ENCODE results near the gene FANCD2.
"Not testable (repeated sequence)": the region's sequence is repeated elsewhere in the genome, so short reads cannot be mapped to it uniquely, and the experiment has no call there.

Gene FANCD2

DNA sequence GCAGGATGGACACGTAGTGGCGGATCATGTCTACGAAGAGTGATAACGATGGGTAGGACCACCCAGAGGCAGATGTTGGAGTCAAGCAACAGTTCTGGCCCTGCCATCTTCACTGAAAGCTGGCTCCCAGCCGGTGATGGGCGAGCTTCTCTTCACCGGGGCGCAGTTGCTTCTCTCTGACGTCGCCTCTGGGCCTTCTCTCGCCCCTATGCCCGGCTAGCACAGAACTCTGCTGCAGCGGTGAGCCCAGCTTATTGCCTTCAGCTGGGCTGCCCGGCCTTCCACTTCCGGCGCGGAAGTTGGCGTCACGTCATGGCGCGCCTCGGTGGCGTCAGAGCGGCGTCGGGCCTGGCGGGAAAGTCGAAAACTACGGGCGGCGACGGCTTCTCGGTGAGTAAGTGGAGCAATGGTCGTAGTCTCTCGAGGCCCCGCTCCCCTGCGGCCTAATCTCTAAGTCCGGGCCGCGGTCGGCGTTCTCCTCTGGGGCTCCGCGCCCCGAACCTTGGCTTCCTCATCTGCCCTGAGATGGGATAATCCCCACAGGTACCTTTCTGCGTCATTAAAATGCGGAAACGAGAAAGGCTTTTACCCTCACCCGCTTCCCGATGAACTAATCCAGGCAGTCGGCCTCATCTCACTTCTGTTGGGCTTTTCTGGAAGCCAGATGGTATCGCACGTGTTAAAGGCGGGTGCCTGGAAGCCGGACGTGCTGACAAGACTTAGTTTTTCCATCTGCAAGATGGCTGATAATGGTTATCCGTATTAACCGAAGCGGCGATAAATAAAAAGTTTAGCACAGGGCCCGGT lies at the start of gene FANCD2:
TSS of gene FANCD2 (plus strand) at position 354 of the 807 bp plus-strand sequence. CDS start 2,221 bp downstream, outside the sequence.
- DNase-seq = peak; percentile 71

DNA sequence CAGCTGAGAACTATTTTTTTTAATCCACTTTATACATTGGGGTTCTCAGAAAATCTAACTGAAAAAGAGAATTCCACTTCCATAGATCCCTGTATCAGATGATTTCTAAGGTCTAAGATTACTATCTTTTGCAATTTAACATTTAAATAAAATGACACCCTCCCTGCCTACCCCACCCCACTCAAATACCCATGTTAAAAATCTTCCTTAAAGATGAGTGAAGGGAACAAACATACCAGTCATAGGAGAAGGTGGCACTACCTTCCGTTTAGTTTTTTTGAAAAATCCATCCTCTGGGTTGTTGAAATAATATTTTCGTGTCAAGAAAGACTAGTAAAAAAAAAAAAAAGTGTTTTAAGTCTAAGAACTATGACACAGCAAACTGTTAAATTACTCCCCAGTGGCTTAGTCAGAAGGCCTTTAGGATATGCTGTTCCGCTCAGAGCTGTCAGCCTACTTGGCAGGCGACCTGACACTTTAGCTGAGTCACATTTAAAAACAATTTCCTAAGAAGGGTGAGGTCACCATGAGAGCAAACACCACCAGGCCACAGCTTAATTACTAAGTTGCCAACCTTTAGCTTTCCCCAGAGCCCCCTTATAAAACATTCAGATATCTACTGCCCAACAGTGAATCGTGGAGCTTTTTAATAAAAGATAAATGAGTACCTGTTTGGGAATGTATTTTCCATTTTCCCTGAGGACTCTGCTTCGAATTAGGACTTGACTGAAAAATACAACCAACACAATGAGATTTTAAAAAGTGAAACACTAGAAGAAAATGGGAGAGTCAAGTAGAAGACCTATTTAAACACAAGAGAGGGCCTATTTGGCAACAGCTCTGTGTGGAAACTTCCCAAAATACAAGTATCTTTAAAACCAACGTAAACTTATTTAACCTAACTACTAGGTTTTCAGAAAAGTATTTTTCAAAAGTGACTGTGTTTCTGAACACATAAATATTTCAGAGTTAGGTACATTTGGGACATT lies 49.2 kb upstream of the FANCD2 start:
- DNase-seq = no peak

- no peak for DNase-seq
Observed at GRCh38 chr3:9978710-9979305, 47.4 kb upstream of the FANCD2 start.

DNA sequence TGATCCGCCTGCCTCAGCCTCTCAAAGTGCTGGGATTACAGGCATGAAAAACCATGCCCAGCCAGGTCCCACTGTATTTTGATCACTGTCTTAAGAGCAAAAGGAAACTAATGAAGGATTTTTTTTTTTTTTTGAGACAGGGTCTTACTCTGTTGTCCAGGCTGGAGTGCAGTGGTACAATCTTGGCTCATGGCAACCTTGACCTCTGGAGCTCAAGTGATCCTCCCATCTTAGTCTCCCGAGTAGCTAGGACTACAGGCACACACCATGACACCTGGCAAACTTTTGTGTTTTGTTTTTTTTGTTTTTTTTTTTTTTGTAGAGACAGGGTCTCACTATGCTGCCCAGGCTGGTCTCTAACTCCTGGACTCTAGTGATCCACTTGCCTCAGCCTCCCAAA lies 46.0 kb upstream of the FANCD2 start:
- DNase-seq = no peak

- no peak for DNase-seq
Observed at GRCh38 chr3:9986230-9986725, 40.0 kb upstream of the FANCD2 start.

DNA sequence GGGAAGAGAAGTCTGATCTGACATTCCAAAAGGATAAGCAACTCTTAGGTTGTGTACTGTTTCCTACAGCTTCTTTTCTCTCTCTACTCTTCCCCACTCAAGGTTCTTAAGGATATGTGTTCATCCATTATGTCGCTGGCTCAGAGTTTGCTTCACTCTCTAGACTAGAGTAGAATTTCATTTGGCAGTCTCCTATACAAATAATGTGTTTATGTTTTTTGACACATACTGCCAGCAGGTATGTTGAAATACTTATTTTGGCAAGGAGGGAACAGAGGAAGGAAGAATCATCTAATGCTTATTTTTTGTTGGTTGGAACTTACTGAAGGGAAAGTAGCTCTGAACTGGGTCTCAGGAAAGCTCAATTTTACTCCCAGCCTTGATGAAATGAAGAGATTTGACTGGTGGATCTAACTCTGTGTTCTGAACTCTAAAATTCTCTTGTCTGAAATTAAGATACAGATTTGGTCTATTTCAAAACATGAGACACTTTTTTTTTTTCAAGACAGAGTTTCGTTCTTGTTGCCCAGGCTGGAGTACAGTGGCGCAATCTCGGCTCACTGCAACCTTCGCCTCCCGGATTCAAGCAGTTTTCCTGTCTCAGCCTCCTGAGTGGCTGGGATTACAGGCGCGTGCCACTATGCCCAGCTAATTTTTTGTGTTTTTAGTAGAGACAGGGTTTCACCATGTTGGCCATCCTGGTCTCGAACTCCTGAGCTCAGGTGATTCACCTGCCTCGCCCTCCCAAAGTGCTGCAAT lies 32.0 kb upstream of the FANCD2 start:
- no peak for DNase-seq

- no peak for DNase-seq
Observed at GRCh38 chr3:10000686-10001085, 25.6 kb upstream of the FANCD2 start.

DNA sequence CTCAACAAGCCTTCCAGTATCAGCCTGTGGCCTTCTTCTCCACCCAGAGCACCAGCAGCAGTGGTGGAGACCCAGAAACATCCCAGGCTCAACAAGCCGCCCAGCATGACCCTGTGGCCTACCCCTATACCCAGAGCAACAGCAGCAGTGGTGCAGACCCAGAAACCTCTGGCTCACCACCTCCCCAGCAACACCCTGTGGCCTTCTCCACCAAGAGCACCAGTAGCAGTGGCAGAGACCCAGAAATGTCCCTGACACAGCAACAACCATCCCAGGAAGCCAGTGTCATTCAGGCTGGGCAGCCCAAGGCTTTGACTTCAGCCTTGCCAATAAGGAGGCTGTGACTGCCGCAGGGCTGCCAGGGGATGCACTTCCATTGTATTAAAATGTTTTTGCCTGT lies 23.3 kb upstream of the FANCD2 start:
- DNase-seq = no peak

DNA sequence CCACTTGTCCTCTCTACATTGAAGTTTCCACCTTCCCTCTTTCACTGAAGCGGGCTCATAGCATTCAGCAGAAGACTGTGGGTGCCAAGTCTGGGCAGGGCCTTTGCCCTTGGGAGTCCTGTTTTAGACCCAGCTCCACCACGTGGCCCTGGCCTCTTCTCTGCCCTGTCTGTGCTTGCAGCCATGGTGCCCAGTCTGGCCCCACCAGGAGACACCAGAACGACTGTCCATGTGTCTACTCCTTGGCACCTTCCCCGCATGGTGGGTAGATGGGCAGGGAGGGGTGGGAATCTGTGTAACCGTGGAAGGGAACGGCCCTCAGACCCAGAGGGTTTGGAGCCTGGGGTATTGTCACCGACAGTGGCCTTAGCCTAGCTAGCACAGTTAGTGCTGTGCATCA lies 21.7 kb upstream of the FANCD2 start:
- DNase-seq = no peak

- DNase-seq = no peak
Observed at GRCh38 chr3:10004960-10005564, 21.2 kb upstream of the FANCD2 start.

- no peak for DNase-seq
Observed at GRCh38 chr3:10006048-10006761, 20.0 kb upstream of the FANCD2 start.

- no peak for DNase-seq
Observed at GRCh38 chr3:10006762-10007090, 19.5 kb upstream of the FANCD2 start.

DNA sequence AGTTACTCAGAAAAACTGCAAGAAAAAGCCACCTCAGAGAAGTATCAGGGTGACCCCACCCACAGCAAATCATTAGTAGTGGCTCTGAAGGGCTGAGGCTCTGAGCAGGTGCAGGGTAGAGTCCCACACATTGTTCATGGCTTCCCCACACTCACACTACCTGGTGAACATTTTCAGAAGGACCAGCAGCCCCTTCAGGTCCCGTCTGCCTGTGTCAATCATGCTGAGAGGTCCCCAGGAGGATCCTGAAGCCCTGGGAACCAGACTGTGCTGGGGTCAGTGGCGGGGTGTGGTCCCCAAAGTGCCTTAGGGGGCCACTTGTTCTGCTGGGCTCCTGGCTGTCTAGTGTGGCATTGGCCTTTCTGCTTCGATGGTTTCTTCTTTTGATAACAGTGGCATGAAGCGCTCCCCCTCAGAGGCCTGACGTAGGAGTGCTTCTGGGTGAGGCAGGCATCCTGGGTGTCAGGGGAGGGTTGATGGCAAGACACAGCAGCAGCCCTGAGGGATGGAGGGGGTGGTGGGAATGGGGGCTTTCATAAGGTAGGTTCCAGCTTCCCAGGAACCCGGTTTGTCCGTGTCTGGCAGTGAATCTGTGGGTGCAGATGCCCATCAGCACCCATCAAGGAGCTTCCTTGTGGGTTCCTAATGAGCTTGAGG lies 19.0 kb upstream of the FANCD2 start:
- DNase-seq = no peak

- not testable (repeated sequence) for DNase-seq
Observed at GRCh38 chr3:10008216-10008587, 18.0 kb upstream of the FANCD2 start.

DNA sequence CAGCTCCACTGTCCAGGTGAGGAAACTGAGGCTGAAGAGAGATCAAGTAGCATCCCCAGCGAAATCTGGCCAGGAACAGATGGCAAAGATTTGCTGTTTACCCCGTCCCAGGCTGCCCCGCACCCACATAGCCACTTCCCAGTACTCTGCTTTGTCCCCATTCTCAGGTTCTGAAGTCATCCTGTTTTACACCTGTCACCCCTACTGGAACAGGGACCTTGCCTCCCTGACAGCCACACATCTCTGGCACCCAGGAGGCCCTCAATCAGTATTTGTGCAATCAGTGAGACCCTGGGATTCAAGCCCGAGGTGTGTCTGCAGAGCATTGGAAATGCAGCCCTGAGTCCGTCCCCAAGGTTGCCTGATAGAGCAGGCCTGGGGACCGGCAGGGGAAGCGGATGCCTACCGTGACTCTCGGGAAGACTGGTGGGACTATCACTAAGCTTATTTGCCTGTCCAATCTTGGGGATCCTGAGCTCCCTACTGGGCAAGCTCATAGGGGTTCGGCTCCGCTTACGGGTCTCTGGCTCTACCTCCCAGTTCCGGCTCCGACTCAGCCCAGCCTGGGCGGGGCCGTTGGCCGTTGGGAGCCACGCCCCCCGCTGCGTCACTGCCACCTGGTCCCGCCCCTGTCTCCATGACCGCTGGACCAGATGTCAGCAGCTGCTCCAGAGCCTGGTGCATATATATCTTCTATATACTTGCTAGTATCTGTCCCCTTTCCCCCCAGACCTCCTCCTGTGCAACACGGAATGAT lies 17.5 kb upstream of the FANCD2 start:
- DNase-seq = peak; percentile 68

GRCh38 chr3:10010421-10010877 lies 15.8 kb upstream of the FANCD2 start:
- DNase-seq = no peak

DNA sequence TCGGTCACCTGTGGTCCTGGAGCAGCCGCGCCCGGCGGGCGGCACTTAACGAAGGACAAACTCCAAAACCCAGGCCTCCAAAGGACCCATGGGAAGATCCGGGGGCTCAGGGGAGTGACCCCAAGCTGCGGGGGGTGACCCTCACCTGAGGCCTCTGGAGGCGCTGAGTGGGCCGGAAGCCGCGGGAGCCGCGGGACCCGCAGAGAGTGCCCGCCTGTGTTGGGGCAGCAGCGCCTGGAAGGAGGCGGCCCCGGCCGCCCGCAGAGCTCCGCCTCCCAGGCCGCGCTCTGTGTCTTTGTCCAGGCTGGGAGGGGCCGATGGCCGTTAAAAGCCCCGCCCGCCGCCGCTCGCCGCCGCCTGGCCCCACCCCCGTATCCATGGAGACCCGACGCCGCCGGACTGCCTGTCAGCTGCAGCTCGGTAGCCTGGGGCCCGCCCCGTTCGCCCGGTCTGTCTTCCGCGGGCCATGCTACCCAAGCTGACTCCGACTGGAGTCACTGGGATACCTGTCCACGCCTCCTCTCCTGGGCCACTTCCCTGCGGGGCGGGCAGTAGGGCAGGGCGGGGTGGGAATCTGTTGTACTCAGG lies 15.3 kb upstream of the FANCD2 start:
- peak; percentile 36 for DNase-seq

GRCh38 chr3:10011631-10012030 lies 14.6 kb upstream of the FANCD2 start:
- no peak for DNase-seq

- no peak for DNase-seq
Observed at GRCh38 chr3:10012106-10012505, 14.1 kb upstream of the FANCD2 start.

DNA sequence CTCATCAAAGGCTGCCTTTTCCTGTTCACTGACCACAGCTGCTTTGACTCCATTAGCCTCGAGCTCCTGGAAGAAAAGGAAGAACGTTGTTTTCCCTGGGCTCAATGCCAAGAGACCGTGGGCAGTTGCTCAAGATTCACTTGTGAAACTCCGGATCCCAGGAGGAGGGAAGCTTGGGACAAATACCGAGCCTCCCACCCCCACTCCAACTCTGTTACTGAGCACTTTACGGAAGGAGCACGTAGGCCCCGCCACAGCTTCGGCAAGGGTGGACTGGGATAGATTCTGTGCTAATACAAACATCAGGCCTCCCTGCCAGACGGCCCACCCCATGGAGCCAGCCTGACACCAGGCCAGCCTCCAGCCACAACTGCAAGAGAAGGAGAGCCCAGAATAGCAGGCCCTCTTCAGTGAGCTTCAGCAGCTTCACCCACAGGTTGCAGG lies 10.8 kb upstream of the FANCD2 start:
- no peak for DNase-seq

Measured in NCI-H2171 (cell line).